Ecto neural progenitor cell (in vitro differentiated cells): ENCODE data around the gene SRL.
A peak's percentile ranks its signal among the peaks of the same experiment; 100 is the strongest.
"Not testable (repeated sequence)": the region's sequence is repeated elsewhere in the genome, so short reads cannot be mapped to it uniquely, and the experiment has no call there.

Experiments
- DNase-seq: peaks from one replicate; pipeline ENCODE4 v3.0.0-alpha.2; 2018; ENCODE audit warnings: low spot score

The SRL gene

DNA sequence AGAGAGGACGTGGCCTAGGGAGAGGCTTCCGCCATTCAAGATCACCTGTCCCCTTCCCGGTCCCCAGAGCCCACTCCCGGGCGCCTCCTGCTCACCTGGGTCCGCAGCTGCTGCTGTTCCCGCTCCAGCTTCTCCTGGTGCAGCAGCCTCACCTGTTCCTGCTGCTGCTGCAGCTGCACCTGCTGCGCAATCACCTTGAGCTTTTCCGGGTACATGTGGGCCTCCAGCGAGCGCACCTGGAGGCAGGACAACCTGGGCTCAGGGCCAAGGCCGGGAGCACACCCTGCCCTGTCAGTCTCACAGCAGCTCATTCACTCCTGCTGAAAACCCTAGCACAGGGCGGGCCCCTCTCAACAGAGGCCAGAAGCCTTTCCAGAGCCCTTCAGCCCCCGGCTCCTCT is 18.5 kb upstream of the SRL start:
- DNase-seq, result no peak

DNA sequence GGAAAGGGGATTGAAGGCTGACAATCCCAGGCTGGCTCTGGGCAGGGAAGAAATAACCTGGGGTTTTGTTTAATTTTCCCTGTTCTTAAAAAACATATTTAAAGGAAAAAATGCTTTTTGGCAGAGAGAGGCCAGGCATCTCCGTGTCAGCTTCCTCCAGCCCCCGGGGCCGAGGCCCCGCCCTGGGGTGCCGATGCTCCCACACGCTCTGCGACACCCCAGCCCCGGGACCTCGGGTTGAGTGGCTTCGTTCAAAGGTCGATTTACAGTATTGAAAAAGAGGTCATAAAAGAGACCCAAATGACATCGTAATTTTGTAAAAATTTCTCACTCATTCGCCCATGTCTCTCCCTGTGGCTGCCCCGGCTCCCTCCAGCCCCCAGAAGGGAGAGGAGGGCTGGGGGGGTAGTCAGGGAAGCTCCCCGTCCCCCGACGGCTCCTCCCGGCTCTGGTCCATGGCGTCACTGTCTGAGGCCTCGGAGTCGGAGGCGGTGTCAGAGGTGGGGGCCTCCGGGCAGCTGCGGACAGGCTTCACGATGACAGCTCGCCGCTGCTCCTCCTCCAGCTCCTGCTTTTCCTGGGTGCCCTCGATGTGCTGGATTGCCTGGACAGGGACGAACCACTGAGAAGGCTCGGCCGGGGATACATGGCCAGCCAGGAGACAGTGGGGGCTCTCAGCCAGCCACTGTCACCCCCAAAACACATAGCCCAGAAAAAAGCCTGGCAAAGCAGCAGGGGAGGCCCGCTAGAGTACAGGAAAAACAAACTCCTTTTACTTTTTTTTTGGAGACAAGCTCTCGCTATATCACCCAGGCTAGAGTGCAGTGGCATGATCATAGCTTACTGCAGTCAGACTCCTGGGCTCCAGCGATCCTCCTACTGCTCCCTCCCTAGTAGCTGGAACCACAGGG is 16.0 kb upstream of the SRL start:
- DNase-seq, result no peak

GRCh38 chr16:4253394-4254150 is 11.7 kb upstream of the SRL start:
- DNase-seq, result peak; percentile 99

- DNase-seq, result not testable (repeated sequence)
Measured at GRCh38 chr16:4253012-4253393, 11.1 kb upstream of the SRL start.

- DNase-seq, result no peak
Measured at GRCh38 chr16:4249530-4250308, 7.8 kb upstream of the SRL start.

DNA sequence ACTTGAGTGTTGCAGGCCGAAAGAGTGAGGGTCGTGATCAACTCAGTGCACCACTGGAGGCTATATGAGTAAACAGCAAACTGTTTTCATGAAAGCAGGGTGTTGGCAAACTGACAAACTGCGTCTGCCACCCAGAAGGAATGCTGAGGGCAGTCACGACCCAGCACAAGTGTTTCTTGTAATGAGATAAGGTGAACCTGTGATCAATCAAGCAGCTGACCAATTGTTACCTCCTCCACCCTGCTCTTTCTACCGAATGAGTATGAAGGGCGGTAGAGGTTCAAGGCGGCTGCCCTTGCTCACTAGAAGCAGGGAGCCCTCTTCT is 5.5 kb upstream of the SRL start:
- DNase-seq, result no peak

DNA sequence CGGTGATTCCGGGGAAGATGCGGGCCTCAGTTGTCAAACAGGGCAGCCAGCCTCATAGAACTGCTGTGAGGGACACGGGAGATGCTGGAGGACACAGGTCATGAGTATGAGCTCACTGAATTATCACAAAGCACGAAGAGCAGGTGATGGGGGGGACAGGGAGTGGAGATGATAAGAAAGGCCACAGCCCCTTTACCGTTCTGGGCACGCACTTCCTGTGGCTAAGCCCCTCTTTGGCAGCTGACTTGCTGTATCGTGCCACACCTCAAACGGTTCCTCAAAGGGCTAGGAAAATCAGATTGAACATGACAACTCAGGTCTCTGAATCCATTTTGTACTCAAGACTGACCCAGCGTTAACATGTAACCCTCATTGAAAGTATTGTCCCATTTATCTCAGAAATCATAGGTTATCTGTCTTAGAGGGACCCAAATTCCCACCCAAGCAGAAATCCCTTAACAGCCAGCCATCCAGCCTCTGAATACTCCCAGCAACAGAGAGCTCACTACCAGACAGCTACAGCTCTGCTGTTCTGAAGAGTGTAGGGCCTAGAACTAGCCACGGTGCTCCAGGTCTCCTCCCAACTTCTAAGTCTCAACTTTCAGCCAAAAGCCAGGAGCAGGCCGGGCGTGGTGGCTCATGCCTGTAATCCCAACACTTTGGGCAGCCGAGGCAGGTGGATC is 5.0 kb upstream of the SRL start:
- no peak for DNase-seq

DNA sequence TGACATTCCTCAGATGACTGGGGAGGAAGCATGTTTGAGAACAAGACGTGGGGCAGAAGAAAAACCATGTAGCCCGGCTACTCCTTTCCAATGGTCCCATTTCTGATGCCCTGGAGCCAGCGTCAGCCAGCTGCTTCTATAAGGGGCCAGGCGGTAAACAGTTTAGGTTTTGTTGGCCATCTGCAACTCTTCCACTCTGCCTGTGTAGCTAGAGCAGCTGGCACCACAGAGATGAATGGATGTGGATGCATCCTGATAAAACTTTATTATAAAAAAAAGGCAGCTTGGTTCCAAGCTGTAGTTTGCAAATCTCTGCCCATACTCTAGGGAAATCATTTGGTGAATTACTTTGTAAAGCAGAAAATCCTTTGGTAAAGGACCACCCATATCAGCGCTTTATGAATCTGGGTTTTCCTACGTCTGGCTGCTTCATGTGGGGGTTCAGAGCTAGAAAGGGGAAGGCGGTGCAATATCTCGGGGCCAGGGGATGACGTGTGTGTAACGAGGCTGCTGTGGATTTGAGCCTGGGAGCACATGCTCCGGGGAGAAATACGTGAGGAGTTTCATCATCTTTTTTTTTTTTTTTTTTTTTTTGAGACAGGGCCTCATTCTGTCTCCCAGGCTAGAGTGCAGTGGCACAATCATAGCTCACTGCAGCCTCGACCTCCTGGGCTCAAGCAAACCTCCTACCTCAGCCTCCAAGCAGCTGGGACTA is 3.4 kb upstream of the SRL start:
- no peak for DNase-seq

GRCh38 chr16:4244254-4245076 is 2.6 kb upstream of the SRL start:
- peak; percentile 68 for DNase-seq

DNA sequence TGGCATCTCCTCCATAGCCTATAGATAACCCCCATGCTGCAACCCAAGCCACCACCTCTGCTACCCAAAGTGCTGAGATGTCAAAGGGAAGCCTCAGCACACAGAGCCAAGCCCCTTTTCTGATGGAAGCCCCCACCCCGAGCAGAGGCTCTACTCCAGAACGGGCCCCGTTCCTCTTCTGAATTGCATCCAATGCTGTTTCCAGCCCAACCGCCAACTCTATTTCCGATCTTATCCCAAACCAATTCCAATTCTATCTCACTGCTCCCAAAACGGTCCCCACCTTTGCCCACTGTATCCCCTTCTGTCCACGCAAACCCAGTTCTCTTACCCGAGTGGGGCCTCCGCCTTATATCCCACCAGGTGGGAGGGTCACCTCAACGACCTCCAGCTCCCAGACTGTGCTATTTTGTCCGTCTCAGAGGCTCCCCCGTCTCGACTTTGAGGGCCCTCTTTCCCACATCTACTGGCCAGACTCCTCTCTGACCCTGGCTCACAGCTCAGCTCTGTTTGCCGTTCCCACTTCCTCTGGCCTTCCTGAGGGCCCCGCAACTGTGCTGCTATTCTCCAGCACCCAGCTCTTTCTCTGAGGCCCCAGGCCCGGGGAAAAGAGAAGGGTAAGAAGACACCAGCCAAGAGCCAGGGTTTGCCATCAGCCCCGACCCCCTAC is 487 bp downstream of the SRL start:
- DNase-seq, result no peak

- no peak for DNase-seq
Measured at GRCh38 chr16:4240624-4241023, 1.3 kb downstream of the SRL start.

DNA sequence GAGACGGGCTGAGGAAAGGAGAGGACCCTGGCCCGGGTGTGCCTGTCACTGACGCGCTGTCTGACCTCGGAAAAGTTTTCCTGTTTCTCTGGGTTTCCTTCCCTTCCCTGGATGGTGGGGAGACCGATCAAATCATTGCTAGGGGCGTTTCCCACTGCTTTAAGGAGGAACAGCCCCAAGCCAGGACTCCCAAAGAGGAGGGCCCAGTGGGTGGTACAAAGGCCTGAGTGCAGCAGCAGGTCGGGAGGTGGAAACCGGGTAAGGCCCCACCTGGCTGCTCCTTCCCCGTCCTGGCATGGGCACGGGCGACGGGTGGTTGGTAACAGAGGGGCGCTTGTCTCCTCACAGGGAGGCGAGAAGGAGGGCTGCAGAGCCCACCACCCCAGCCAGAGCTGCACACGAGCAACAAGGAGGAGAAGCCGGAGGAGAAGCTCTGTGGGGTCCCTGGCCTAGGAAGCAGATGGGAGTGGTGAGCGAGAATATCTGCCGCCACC is 2.2 kb downstream of the SRL start:
- DNase-seq, result no peak

DNA sequence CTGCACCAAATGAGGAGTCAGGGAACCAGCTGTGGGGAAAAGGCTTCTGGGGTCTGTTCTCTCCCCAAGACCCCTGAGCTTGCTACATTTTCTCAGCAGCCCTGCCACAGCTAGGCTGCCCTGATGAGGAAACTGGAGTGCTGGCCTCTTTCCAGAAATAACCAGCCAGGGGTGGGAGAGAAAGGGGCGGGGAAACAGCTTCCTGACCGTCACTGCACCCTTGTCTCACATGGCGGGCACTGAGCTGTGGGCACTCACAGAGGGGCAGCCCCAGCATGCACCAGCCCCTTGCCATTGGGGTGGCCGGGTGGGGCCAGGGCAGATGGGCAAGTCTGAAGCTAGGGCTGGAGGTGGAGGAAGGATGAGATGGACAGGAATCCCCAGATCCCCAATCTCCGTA is 2.9 kb downstream of the SRL start:
- DNase-seq, result no peak

GRCh38 chr16:4233431-4233830 is 8.4 kb downstream of the SRL start:
- no peak for DNase-seq

DNA sequence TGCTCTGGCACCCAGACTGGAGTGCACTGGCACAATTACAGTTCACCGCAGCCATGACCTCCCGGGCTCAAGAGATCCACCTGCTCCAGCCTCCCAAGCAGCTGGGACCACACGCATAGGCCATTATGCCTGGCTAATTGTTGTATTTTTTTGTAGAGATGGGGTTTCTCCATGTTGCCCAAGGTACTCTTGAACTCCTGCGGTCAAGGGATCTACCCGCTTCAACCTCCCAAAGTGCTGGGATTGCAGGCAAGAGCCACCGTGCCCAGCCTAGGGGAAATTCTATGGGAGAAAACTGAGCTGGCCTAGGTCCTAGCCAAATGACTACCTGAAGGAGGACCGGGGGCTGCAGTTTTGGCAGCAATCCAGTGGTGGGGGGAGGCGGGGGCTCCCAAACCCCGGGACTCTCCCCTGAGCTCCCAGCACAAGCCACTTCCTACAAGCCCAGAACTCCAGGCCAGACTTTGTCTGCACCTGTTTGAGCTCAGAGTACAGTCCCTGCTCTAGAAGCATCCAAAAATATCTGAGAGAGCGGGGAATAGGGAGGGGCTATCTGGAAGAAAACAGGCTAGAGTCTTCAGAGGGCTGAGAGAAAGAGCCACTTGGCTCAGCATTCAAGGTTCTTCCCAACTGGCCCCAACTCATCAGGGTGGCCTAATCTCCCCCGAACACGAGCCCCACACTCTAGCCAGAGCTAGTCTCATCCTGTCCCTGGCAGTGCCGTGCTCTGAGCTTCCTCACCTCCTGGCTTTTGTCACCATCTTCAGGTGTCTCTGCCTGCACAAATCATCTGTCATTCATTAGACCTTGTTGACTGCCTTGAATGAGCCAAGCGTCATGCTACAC is 9.1 kb downstream of the SRL start:
- no peak for DNase-seq

- no peak for DNase-seq
Measured at GRCh38 chr16:4231886-4232285, 10.0 kb downstream of the SRL start.

- DNase-seq, result no peak
Measured at GRCh38 chr16:4231367-4231766, 10.5 kb downstream of the SRL start.

- DNase-seq, result no peak
Measured at GRCh38 chr16:4227040-4227332, 14.9 kb downstream of the SRL start.
